HG02870 (cell line): ENCODE measurements around the gene UBN1.

Source experiments
- ATAC-seq: cut with Tn5 transposase; IDR thresholded peaks from one replicate; pipeline ENCODE4 v1.9.1; 2021; ENCODE audit warnings: mild to moderate bottlenecking, moderate library complexity; ENCODE audit not compliant: unreplicated experiment

Gene UBN1

GRCh38 chr16:4846901-4847773 lies at the start of gene UBN1, which contains the start of gene GLYR1:
Gene UBN1, plus strand, starts transcription at chr16:4847481. Its CDS starts 5,437 bp downstream, at chr16:4852918.
Gene GLYR1, minus strand, starts transcription at chr16:4847288. Its CDS starts 23 bp downstream, at chr16:4847265.
- ATAC-seq: peak; percentile 83

- no peak for ATAC-seq
These were observed 49.5 kb upstream of the UBN1 start for GRCh38 chr16:4797805-4798252.

GRCh38 chr16:4798456-4798855 lies 48.8 kb upstream of the UBN1 start:
- no peak for ATAC-seq

GRCh38 chr16:4799171-4799855 lies 48.0 kb upstream of the UBN1 start:
- ATAC-seq: no peak

GRCh38 chr16:4800290-4801041 lies 46.8 kb upstream of the UBN1 start:
- no peak for ATAC-seq

- no peak for ATAC-seq
These were observed 46.0 kb upstream of the UBN1 start for GRCh38 chr16:4801051-4801961.

- peak; percentile 54 for ATAC-seq
These were observed 45.2 kb upstream of the UBN1 start, which contains the start of gene ROGDI for GRCh38 chr16:4801962-4802658. Gene ROGDI, minus strand, starts transcription at chr16:4802633. Its CDS starts 62 bp downstream, at chr16:4802571.

- ATAC-seq: peak; percentile 92
These were observed 44.5 kb upstream of the UBN1 start for GRCh38 chr16:4802659-4803287.

GRCh38 chr16:4803401-4803844 lies 43.9 kb upstream of the UBN1 start:
- ATAC-seq: no peak

- no peak for ATAC-seq
These were observed 43.2 kb upstream of the UBN1 start for GRCh38 chr16:4803898-4804762.

- ATAC-seq: no peak
These were observed 42.0 kb upstream of the UBN1 start for GRCh38 chr16:4805231-4805630.

- no peak for ATAC-seq
These were observed 41.0 kb upstream of the UBN1 start for GRCh38 chr16:4806280-4806679.

- ATAC-seq: no peak
These were observed 36.0 kb upstream of the UBN1 start for GRCh38 chr16:4811242-4811641.

- no peak for ATAC-seq
These were observed 35.5 kb upstream of the UBN1 start for GRCh38 chr16:4811773-4812172.

GRCh38 chr16:4813251-4814003 lies 33.9 kb upstream of the UBN1 start:
- ATAC-seq: no peak

- ATAC-seq: no peak
These were observed 33.2 kb upstream of the UBN1 start for GRCh38 chr16:4814046-4814445.

- no peak for ATAC-seq
These were observed 32.6 kb upstream of the UBN1 start for GRCh38 chr16:4814542-4815173.
